Aorta (tissue), 5 donors: Measurements from ENCODE around the gene MIGA1. TPM values are rescaled to one million over a fixed set of nuclear protein-coding genes. Genes with fewer than 3 reads are reported as not detected.

ENCODE experiments used
- ATAC-seq: fragments of 200-7000 bp; cut with Tn5 transposase; one replicate; pipeline ENCODE4 v1.9.1; 2022; ENCODE audit warnings: moderate library complexity; ENCODE audit not compliant: low FRiP score
- DNase-seq, 2 donors: peaks; one replicate each; pipeline ENCODE4 v3.0.0-alpha.2; 2020
- H3K27ac ChIP-seq, 2 donors: one replicate each; pipeline ENCODE4 v1.5.1; 2013; ENCODE audit warnings: low read length in 2 of 2, mild to moderate bottlenecking in 2 of 2, moderate library complexity in 2 of 2, control low read depth in 1 of 2, inconsistent platforms in 1 of 2, low read depth in 1 of 2
- H3K27me3 ChIP-seq, 2 donors: one replicate each; pipeline ENCODE4 v1.6.1; 2013; ENCODE audit warnings: control low read depth in 1 of 2, low read length in 1 of 2, mild to moderate bottlenecking in 1 of 2, moderate library complexity in 1 of 2; ENCODE audit not compliant: insufficient read depth in 2 of 2, control insufficient read depth in 1 of 2
- H3K36me3 ChIP-seq, 2 donors: one replicate each; pipeline ENCODE4 v1.6.1; 2013; ENCODE audit warnings: control low read depth in 1 of 2, low read length in 1 of 2, mild to moderate bottlenecking in 1 of 2; ENCODE audit not compliant: insufficient read depth in 2 of 2, control insufficient read depth in 1 of 2
- H3K4me1 ChIP-seq, 2 donors: one replicate each; pipeline ENCODE4 v1.6.1; 2013; ENCODE audit warnings: low read length in 2 of 2, control low read depth in 1 of 2, mild to moderate bottlenecking in 1 of 2, moderate library complexity in 1 of 2; ENCODE audit not compliant: insufficient read depth in 2 of 2, control insufficient read depth in 1 of 2
- H3K4me3 ChIP-seq, 2 donors: one replicate each; pipeline ENCODE4 v1.5.1; 2013; ENCODE audit warnings: low read length in 2 of 2, control low read depth in 1 of 2, mild to moderate bottlenecking in 1 of 2
- H3K9me3 ChIP-seq: one replicate; pipeline ENCODE4 v1.6.1; 2013; ENCODE audit warnings: mild to moderate bottlenecking, low read length; ENCODE audit not compliant: control insufficient read depth
- WGBS, 2 donors: extraction: QIAGEN DNeasy Blood & Tissue Kit; methylation state at CpG; one replicate each; pipeline ENCODE4 v1.1.7; 2013; 5-methylcytosine and 5-hydroxymethylcytosine counted together
- intact Hi-C, 2 donors: fragments of 100-400 bp; cut with DNase I; formaldehyde crosslinking; loops; one replicate each; pipeline versions ENCODE4 v1.14.2 to v1.15.0; 2022
- polyA plus RNA-seq, 2 donors: library from polyadenylated mRNA; stranded (reverse); fragments of 200-250 nt; gene quantifications; one replicate each; pipeline ENCODE4 v1.2.3, GENCODE V29; 2013
- total RNA-seq, 2 donors: library from RNA; stranded (reverse); fragmentation: NEBNext Ultra II Directional; extraction: Animal tissue kit (Norgen Biotek cat#: 25700); gene quantifications; one replicate each; pipeline ENCODE4 v1.2.1, GENCODE V29; 2021
- donor health status: healthy with polysubstance abuse.
- donor health status: Bipolar disorder and iron deficiency.
- donor health status: DM: no; HTN: no; CAD: no.
- donor health status: DM: no; HTN: no; CAD: no.
- donor health status: DM: yes; HTN: yes; CAD: no.

The MIGA1 gene
- total and polyA plus RNA-seq, 4 donors = 2.5 to 22.0 (median 12.1) TPM

- DNase-seq (no peak), ATAC-seq (no peak)
- no peaks in the 10 kb centered on the region for H3K27me3 ChIP-seq
- H3K9me3 ChIP-seq = no peaks in the 10 kb centered on the region
- intact Hi-C loops = no loop called here
- no peak overlapping the region for H3K27ac ChIP-seq
- WGBS, 2 donors = 32 to 43% methylated on average over 1 of the region's 1 CpG
- H3K4me3 ChIP-seq = no peak overlapping the region
- peaks cover 0 to 3% of the 10 kb centered on the region in 2 donors for H3K4me1 ChIP-seq
- H3K36me3 ChIP-seq = no peaks in the 10 kb centered on the region
Measured at GRCh38 chr1:77757066-77757584, 22.3 kb upstream of the MIGA1 start.

GRCh38 chr1:77757603-77758002 is 21.8 kb upstream of the MIGA1 start:
- DNase-seq (no peak), ATAC-seq (no peak)
- intact Hi-C loops = no loop called here
- Histone ChIP-seq H3K27ac (no peak overlapping the region), H3K4me3 (no peak overlapping the region), H3K9me3 (no peaks in the 10 kb centered on the region), H3K36me3 (no peaks in the 10 kb centered on the region), H3K27me3 (no peaks in the 10 kb centered on the region), H3K4me1 (peaks cover 0 to 3% of the 10 kb centered on the region in 2 donors)
- WGBS, 2 donors = 7% methylated on average over 2 of the region's 2 CpGs

GRCh38 chr1:77759071-77760028 is 20.1 kb upstream of the MIGA1 start, which contains the start of gene USP33:
Gene USP33, minus strand, starts transcription at chr1:77759852. Its CDS starts 18,155 bp downstream, at chr1:77741697.
- ATAC-seq (peak; percentile 96), DNase-seq (peak; percentile 92 to 96)
- WGBS, 2 donors = 0 to 1% methylated on average over 75 to 79 of the region's 79 CpGs
- H3K4me1 ChIP-seq = peaks cover 0 to 3% of the 10 kb centered on the region in 2 donors
- intact Hi-C loops = loop anchor here in 1 of 2 donors (1.0 kb wide), 1 partner anchor 20 kb away; the partner anchor contains the start of gene MIGA1
- H3K27ac ChIP-seq = peak within 1 kb of the TSS; percentile 28 to 64
- no peaks in the 10 kb centered on the region for H3K36me3 ChIP-seq
- no peaks in the 10 kb centered on the region for H3K9me3 ChIP-seq
- H3K27me3 ChIP-seq = no peaks in the 10 kb centered on the region
- peak within 1 kb of the TSS; percentile 46 to 96 for H3K4me3 ChIP-seq

GRCh38 chr1:77762072-77762476 is 17.4 kb upstream of the MIGA1 start:
- DNase-seq (no peak), ATAC-seq (no peak)
- no peak overlapping the region for H3K4me3 ChIP-seq
- H3K27ac ChIP-seq = no peak overlapping the region
- no peaks in the 10 kb centered on the region for H3K9me3 ChIP-seq
- WGBS, 2 donors = 26 to 33% methylated on average over 1 of the region's 1 CpG
- H3K4me1 ChIP-seq = peaks cover 0 to 2% of the 10 kb centered on the region in 2 donors
- H3K36me3 ChIP-seq = no peaks in the 10 kb centered on the region
- intact Hi-C loops = no loop called here
- no peaks in the 10 kb centered on the region for H3K27me3 ChIP-seq

- intact Hi-C loops = no loop called here
- Histone ChIP-seq H3K27ac (no peak overlapping the region), H3K4me3 (no peak overlapping the region), H3K36me3 (no peaks in the 10 kb centered on the region), H3K27me3 (no peaks in the 10 kb centered on the region), H3K9me3 (no peaks in the 10 kb centered on the region), H3K4me1 (no peaks in the 10 kb centered on the region)
- DNase-seq (no peak), ATAC-seq (no peak)
- WGBS, 2 donors = 92% methylated on average over 4 of the region's 4 CpGs
Measured at GRCh38 chr1:77768006-77768405, 11.4 kb upstream of the MIGA1 start.

- no peaks in the 10 kb centered on the region for H3K27me3 ChIP-seq
- ATAC-seq (no peak), DNase-seq (no peak)
- intact Hi-C loops = no loop called here
- WGBS, 2 donors = 70% methylated on average over 7 of the region's 7 CpGs
- H3K36me3 ChIP-seq = no peaks in the 10 kb centered on the region
- H3K4me3 ChIP-seq = no peak overlapping the region
- H3K9me3 ChIP-seq = no peaks in the 10 kb centered on the region
- no peaks in the 10 kb centered on the region for H3K4me1 ChIP-seq
- no peak overlapping the region for H3K27ac ChIP-seq
Measured at GRCh38 chr1:77776007-77776700, 3.3 kb upstream of the MIGA1 start.

- H3K27me3 ChIP-seq = no peaks in the 10 kb centered on the region
- H3K9me3 ChIP-seq = no peaks in the 10 kb centered on the region
- DNase-seq (no peak), ATAC-seq (no peak)
- intact Hi-C loops = no loop called here
- H3K36me3 ChIP-seq = no peaks in the 10 kb centered on the region
- 81 to 89% methylated on average over 1 of the region's 1 CpG for WGBS, 2 donors
- H3K27ac ChIP-seq = no peak overlapping the region
- H3K4me3 ChIP-seq = no peak overlapping the region
- H3K4me1 ChIP-seq = no peaks in the 10 kb centered on the region
Measured at GRCh38 chr1:77781683-77782082, 2.2 kb downstream of the MIGA1 start.

GRCh38 chr1:77783141-77783540 is 3.7 kb downstream of the MIGA1 start:
- ATAC-seq = no peak
- Histone ChIP-seq H3K4me1 (no peaks in the 10 kb centered on the region), H3K36me3 (no peaks in the 10 kb centered on the region), H3K27ac (no peak overlapping the region), H3K4me3 (no peak overlapping the region), H3K9me3 (no peaks in the 10 kb centered on the region), H3K27me3 (no peaks in the 10 kb centered on the region)
- 85 to 91% methylated on average over 2 of the region's 2 CpGs for WGBS, 2 donors
- intact Hi-C loops = no loop called here
- DNase-seq = no peak
